Neural cell (in vitro differentiated cells): ENCODE results near the gene ARID1B. TPM values are rescaled to one million over a fixed set of nuclear protein-coding genes. Genes with fewer than 3 reads are reported as not detected.

Experiments used
- H2AFZ ChIP-seq: fragments of 200-600, 300-800 bp; sonication (generic), shearing (Covaris generic); 2 replicates; pipeline ENCODE4 v1.6.0; 2014; ENCODE audit warnings: low read depth, mild to moderate bottlenecking, antibody characterized with exemption, low read length, moderate library complexity
- H3F3A ChIP-seq: fragments of 200-600 bp; shearing (Covaris generic); 2 replicates; pipeline ENCODE4 v1.6.1; 2016; ENCODE audit warnings: mild to moderate bottlenecking, moderate library complexity, mixed read lengths, antibody characterized with exemption, low read length; ENCODE audit not compliant: insufficient read depth, poor library complexity, severe bottlenecking
- H3K27ac ChIP-seq: fragments of 200-600, 300-800 bp; sonication (generic), shearing (Covaris generic); 2 replicates; pipeline ENCODE4 v1.5.1; 2014; ENCODE audit warnings: mild to moderate bottlenecking, low read length, moderate library complexity
- H3K27me3 ChIP-seq: fragments of 300-800, 200-600 bp; sonication (generic), shearing (Covaris generic); 2 replicates; pipeline ENCODE4 v1.6.0; 2014; ENCODE audit warnings: mild to moderate bottlenecking, low read depth, low read length, moderate library complexity; ENCODE audit not compliant: insufficient read depth
- H3K36me3 ChIP-seq: fragments of 300-800, 200-600 bp; sonication (generic), shearing (Covaris generic); 2 replicates; pipeline ENCODE4 v1.5.1; 2014; ENCODE audit warnings: mild to moderate bottlenecking, antibody characterized with exemption, low read length, moderate library complexity; ENCODE audit not compliant: insufficient read depth
- H3K4me2 ChIP-seq: fragments of 300-800, 200-600 bp; sonication (generic), shearing (Covaris generic); 2 replicates; pipeline ENCODE4 v1.6.0; 2014; ENCODE audit warnings: mild to moderate bottlenecking, low read length
- H3K4me3 ChIP-seq: fragments of 300-800, 200-600 bp; sonication (generic), shearing (Covaris generic); 2 replicates; pipeline ENCODE4 v1.5.1; 2014; ENCODE audit warnings: mild to moderate bottlenecking, low read length, moderate library complexity
- H3K79me2 ChIP-seq: fragments of 200-600 bp; shearing (Covaris generic); replicated peaks from 2 replicates; pipeline ENCODE4 v1.6.0; 2014; ENCODE audit warnings: mild to moderate bottlenecking, low read length, moderate library complexity; ENCODE audit not compliant: insufficient read depth
- H3K9ac ChIP-seq: fragments of 300-800, 200-600 bp; sonication (generic), shearing (Covaris generic); 2 replicates; pipeline ENCODE4 v1.6.1; 2016; ENCODE audit warnings: mild to moderate bottlenecking, low read length, mixed read lengths
- H3K9me2 ChIP-seq: fragments of 200-600 bp; shearing (Covaris generic); 2 replicates; pipeline ENCODE4 v1.6.1; 2016; ENCODE audit warnings: mild to moderate bottlenecking, low read length, mixed read lengths; ENCODE audit not compliant: insufficient read depth
- H3K9me3 ChIP-seq: fragments of 200-600, 300-800 bp; sonication (generic), shearing (Covaris generic); 2 replicates; pipeline ENCODE4 v1.6.1; 2016; ENCODE audit warnings: mild to moderate bottlenecking, mixed run types, low read length, moderate library complexity, mixed read lengths
- H4K20me1 ChIP-seq: fragments of 200-600 bp; shearing (Covaris generic); 2 replicates; pipeline ENCODE4 v1.6.1; 2016; ENCODE audit warnings: mild to moderate bottlenecking, mixed run types; ENCODE audit not compliant: insufficient read depth
- EP300 ChIP-seq: fragments of 450-650 bp; conservative IDR thresholded peaks from 2 replicates; pipeline ENCODE4 v1.6.1; 2014; ENCODE audit warnings: antibody characterized with exemption, mild to moderate bottlenecking, moderate library complexity; ENCODE audit not compliant: poor library complexity, severe bottlenecking
- EZH2 ChIP-seq: fragments of 200-600, 300-800 bp; shearing (Covaris generic), sonication (generic); IDR thresholded peaks from 2 replicates; pipeline ENCODE4 v1.6.1; 2014; ENCODE audit warnings: antibody characterized with exemption, low read length, borderline replicate concordance, mild to moderate bottlenecking; ENCODE audit not compliant: insufficient read depth, poor library complexity, severe bottlenecking
- MXI1 ChIP-seq: fragments of 450-650 bp; conservative IDR thresholded peaks from 2 replicates; pipeline ENCODE4 v1.6.1; 2014; ENCODE audit warnings: antibody characterized with exemption, mild to moderate bottlenecking; ENCODE audit not compliant: poor library complexity, severe bottlenecking
- POLR2AphosphoS5 ChIP-seq: IDR thresholded peaks from 2 replicates; pipeline ENCODE4 v1.6.1; 2012
- RAD21 ChIP-seq: fragments of 450-650 bp; conservative IDR thresholded peaks from 2 replicates; pipeline ENCODE4 v1.6.1; 2014; ENCODE audit warnings: antibody characterized with exemption, mild to moderate bottlenecking, moderate library complexity
- SMC3 ChIP-seq: fragments of 450-650 bp; conservative IDR thresholded peaks from 2 replicates; pipeline ENCODE4 v1.6.1; 2014; ENCODE audit warnings: antibody characterized with exemption, mild to moderate bottlenecking, moderate library complexity; ENCODE audit not compliant: poor library complexity
- TAF1 ChIP-seq: IDR thresholded peaks from 2 replicates; pipeline ENCODE4 v1.6.1; 2012; ENCODE audit warnings: low read depth
- polyA plus RNA-seq: library from polyadenylated mRNA; depleted of rRNA; stranded (reverse); fragments of >200 nt; gene quantifications from 2 replicates; pipeline ENCODE4 v1.2.3, GENCODE V29; 2014
- TF ChIP-seq, protein P1 (sequence below): fragments of 450-650 bp; IDR thresholded peaks from 2 replicates; pipeline ENCODE4 v1.5.1; 2014; ENCODE audit warnings: antibody characterized with exemption, mild to moderate bottlenecking, moderate library complexity; ENCODE audit not compliant: poor library complexity, severe bottlenecking
- TF ChIP-seq, protein P2 (sequence below): IDR thresholded peaks from 2 replicates; pipeline ENCODE4 v1.6.1; 2012; ENCODE audit warnings: borderline replicate concordance

ARID1B gene
- polyA plus RNA-seq, 1 donor from 2014 or later: 35.0 TPM

DNA sequence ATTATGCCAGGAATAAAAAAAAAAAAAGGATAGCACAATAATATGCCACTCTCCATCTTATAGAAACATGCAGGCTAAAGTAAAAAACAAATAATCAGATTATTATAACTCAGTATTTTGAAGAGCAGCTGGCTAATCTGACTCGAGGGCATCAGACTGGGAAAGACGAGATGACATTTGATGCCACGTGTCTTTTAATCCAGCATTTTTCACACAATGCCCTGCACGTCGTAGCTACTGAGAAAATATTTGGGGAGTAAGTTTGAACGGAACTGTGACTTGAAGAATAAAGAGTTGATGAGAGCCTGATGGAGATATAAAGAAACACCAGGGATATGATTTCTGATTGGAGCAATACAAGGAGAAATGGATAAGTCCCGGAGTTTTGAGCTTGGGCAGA is 237.7 kb downstream of the ARID1B start:
- no peak overlapping the region for H3K4me2 ChIP-seq
- H3F3A ChIP-seq: no peaks in the 10 kb centered on the region
- no peaks in the 10 kb centered on the region for H3K9me2 ChIP-seq
- peaks cover 13% of the 10 kb centered on the region for H3K9me3 ChIP-seq
- no peaks in the 10 kb centered on the region for H3K36me3 ChIP-seq
- peaks cover 67% of the 10 kb centered on the region for H3K79me2 ChIP-seq
- H3K4me3 ChIP-seq: no peak overlapping the region
- no peaks in the 10 kb centered on the region for H4K20me1 ChIP-seq
- H3K27me3 ChIP-seq: no peaks in the 10 kb centered on the region
- TF ChIP-seq RAD21 (no peak), SMC3 (no peak), EP300 (no peak), MXI1 (no peak), TAF1 (no peak), EZH2 (no peak), POLR2AphosphoS5 (no peak)
- TF ChIP-seq, protein P1, sequence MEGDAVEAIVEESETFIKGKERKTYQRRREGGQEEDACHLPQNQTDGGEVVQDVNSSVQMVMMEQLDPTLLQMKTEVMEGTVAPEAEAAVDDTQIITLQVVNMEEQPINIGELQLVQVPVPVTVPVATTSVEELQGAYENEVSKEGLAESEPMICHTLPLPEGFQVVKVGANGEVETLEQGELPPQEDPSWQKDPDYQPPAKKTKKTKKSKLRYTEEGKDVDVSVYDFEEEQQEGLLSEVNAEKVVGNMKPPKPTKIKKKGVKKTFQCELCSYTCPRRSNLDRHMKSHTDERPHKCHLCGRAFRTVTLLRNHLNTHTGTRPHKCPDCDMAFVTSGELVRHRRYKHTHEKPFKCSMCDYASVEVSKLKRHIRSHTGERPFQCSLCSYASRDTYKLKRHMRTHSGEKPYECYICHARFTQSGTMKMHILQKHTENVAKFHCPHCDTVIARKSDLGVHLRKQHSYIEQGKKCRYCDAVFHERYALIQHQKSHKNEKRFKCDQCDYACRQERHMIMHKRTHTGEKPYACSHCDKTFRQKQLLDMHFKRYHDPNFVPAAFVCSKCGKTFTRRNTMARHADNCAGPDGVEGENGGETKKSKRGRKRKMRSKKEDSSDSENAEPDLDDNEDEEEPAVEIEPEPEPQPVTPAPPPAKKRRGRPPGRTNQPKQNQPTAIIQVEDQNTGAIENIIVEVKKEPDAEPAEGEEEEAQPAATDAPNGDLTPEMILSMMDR: no peak
- TF ChIP-seq, protein P2, sequence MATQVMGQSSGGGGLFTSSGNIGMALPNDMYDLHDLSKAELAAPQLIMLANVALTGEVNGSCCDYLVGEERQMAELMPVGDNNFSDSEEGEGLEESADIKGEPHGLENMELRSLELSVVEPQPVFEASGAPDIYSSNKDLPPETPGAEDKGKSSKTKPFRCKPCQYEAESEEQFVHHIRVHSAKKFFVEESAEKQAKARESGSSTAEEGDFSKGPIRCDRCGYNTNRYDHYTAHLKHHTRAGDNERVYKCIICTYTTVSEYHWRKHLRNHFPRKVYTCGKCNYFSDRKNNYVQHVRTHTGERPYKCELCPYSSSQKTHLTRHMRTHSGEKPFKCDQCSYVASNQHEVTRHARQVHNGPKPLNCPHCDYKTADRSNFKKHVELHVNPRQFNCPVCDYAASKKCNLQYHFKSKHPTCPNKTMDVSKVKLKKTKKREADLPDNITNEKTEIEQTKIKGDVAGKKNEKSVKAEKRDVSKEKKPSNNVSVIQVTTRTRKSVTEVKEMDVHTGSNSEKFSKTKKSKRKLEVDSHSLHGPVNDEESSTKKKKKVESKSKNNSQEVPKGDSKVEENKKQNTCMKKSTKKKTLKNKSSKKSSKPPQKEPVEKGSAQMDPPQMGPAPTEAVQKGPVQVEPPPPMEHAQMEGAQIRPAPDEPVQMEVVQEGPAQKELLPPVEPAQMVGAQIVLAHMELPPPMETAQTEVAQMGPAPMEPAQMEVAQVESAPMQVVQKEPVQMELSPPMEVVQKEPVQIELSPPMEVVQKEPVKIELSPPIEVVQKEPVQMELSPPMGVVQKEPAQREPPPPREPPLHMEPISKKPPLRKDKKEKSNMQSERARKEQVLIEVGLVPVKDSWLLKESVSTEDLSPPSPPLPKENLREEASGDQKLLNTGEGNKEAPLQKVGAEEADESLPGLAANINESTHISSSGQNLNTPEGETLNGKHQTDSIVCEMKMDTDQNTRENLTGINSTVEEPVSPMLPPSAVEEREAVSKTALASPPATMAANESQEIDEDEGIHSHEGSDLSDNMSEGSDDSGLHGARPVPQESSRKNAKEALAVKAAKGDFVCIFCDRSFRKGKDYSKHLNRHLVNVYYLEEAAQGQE: no peak
- H3K27ac ChIP-seq: no peak overlapping the region
- no peak overlapping the region for H3K9ac ChIP-seq
- no peak overlapping the region for H2AFZ ChIP-seq

DNA sequence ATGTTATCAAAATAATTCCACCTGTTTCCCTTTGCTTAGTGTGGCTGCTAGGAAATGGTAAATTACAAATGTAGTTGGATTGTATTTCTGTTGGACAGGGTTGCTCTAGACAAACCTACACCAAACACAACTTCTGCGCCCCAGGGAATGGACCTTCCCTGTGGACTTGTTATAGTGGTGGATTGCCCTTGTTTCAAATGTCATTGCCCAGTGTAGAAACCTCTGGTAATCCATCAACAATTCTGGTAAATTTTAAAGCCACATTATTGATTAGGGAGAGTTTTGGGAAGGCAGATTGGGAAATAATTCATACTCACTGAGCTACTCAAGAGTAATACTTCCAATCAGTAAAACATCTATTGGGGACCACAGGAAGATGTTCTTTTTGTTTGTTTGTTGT is 239.8 kb downstream of the ARID1B start:
- Histone ChIP-seq H3K4me3 (no peak overlapping the region), H2AFZ (no peak overlapping the region), H3K36me3 (no peaks in the 10 kb centered on the region), H3K9me3 (peaks cover 7% of the 10 kb centered on the region), H3K4me2 (no peak overlapping the region), H3K9me2 (no peaks in the 10 kb centered on the region), H4K20me1 (no peaks in the 10 kb centered on the region), H3K27ac (no peak overlapping the region), H3F3A (no peaks in the 10 kb centered on the region), H3K79me2 (peaks cover 53% of the 10 kb centered on the region), H3K27me3 (no peaks in the 10 kb centered on the region), H3K9ac (no peak overlapping the region)
- TF ChIP-seq RAD21 (no peak), EZH2 (no peak), MXI1 (no peak), TAF1 (no peak), SMC3 (no peak), POLR2AphosphoS5 (no peak), EP300 (no peak)
- TF ChIP-seq, protein P2: no peak
- TF ChIP-seq, protein P1: no peak
